Right atrium auricular region (tissue), 2 donors: ENCODE data around the gene WDR13. TPM values are rescaled to one million over a fixed set of nuclear protein-coding genes. Genes with fewer than 3 reads are reported as not detected.

ENCODE experiments used
- DNase-seq: peaks from one replicate; pipeline ENCODE4 v3.0.0-alpha.2; 2019; ENCODE audit warnings: low spot score
- H3K27ac ChIP-seq, 2 donors: fragments of 200-600 bp; sonication (generic); 1 replicate in 1 of 2; 2 replicates in 1 of 2; pipeline ENCODE4 v1.5.1; 2016 to 2019
- H3K27me3 ChIP-seq, 2 donors: fragments of 200-600 bp; sonication (generic); one replicate each; pipeline versions ENCODE4 v1.5.1 to v1.6.0; 2017 to 2019
- H3K36me3 ChIP-seq: fragments of 200-600 bp; sonication (generic); one replicate; pipeline ENCODE4 v1.5.1; 2016
- H3K4me1 ChIP-seq, 2 donors: fragments of 200-600 bp; sonication (generic); one replicate each; pipeline versions ENCODE4 v1.5.1 to v1.6.0; 2017 to 2019
- H3K4me3 ChIP-seq, 2 donors: fragments of 200-600 bp; sonication (generic); 1 replicate in 1 of 2; 2 replicates in 1 of 2; pipeline ENCODE4 v1.5.1; 2017 to 2019; ENCODE audit warnings: mild to moderate bottlenecking in 1 of 2, moderate library complexity in 1 of 2
- H3K9me3 ChIP-seq, 2 donors: fragments of 200-600 bp; sonication (generic); one replicate each; pipeline ENCODE4 v1.5.1; 2019
- CTCF ChIP-seq, 2 donors: fragments of 200-600 bp; sonication (generic); IDR thresholded peaks; one replicate each; pipeline ENCODE4 v1.5.1; 2019; ENCODE audit warnings: antibody characterized with exemption in 2 of 2
- total RNA-seq, 2 donors: library from RNA; depleted of rRNA; stranded (reverse); fragments of >200 nt; gene quantifications; one replicate each; pipeline ENCODE4 v1.1.0, GENCODE V29; 2016

Gene WDR13
- total RNA-seq, 2 donors from 2014 or later: 208 to 214 TPM

GRCh38 chrX:48626401-48627298 is 29.4 kb downstream of the WDR13 start:
- Histone ChIP-seq H3K4me3 (no peak overlapping the region), H3K9me3 (no peaks in the 10 kb centered on the region), H3K27ac (no peak overlapping the region), H3K36me3 (no peaks in the 10 kb centered on the region), H3K4me1 (peaks cover 0 to 2% of the 10 kb centered on the region in 2 donors), H3K27me3 (no peaks in the 10 kb centered on the region)
- TF ChIP-seq CTCF (IDR thresholded peaks at IDR 0.05): no peak
- DNase-seq: no peak

- Histone ChIP-seq H3K36me3 (no peaks in the 10 kb centered on the region), H3K27ac (no peak overlapping the region), H3K4me3 (no peak overlapping the region), H3K4me1 (peaks cover 0 to 4% of the 10 kb centered on the region in 2 donors), H3K27me3 (no peaks in the 10 kb centered on the region), H3K9me3 (no peaks in the 10 kb centered on the region)
- DNase-seq: peak; percentile 62
- peak in 1 of 2 donors; percentile 53 for TF ChIP-seq CTCF (IDR thresholded peaks at IDR 0.05)
These were observed 34.2 kb downstream of the WDR13 start for GRCh38 chrX:48631376-48632090.

- H3K27me3 ChIP-seq: no peaks in the 10 kb centered on the region
- no peaks in the 10 kb centered on the region for H3K9me3 ChIP-seq
- peaks cover 0 to 4% of the 10 kb centered on the region in 2 donors for H3K4me1 ChIP-seq
- TF ChIP-seq CTCF (IDR thresholded peaks at IDR 0.05): no peak
- no peak overlapping the region for H3K4me3 ChIP-seq
- no peak for DNase-seq
- H3K36me3 ChIP-seq: no peaks in the 10 kb centered on the region
- no peak overlapping the region for H3K27ac ChIP-seq
These were observed 34.9 kb downstream of the WDR13 start for GRCh38 chrX:48632207-48632606.

GRCh38 chrX:48636301-48636700 is 39.0 kb downstream of the WDR13 start:
- Histone ChIP-seq H3K36me3 (no peaks in the 10 kb centered on the region), H3K4me1 (peaks cover 0 to 4% of the 10 kb centered on the region in 2 donors), H3K9me3 (no peaks in the 10 kb centered on the region), H3K4me3 (no peak overlapping the region), H3K27ac (no peak overlapping the region), H3K27me3 (no peaks in the 10 kb centered on the region)
- DNase-seq: no peak
- no peak for TF ChIP-seq CTCF (IDR thresholded peaks at IDR 0.05)

- H3K27ac ChIP-seq: no peak overlapping the region
- H3K4me3 ChIP-seq: no peak overlapping the region
- no peak for DNase-seq
- no peaks in the 10 kb centered on the region for H3K36me3 ChIP-seq
- H3K27me3 ChIP-seq: no peaks in the 10 kb centered on the region
- H3K9me3 ChIP-seq: no peaks in the 10 kb centered on the region
- no peak for TF ChIP-seq CTCF (IDR thresholded peaks at IDR 0.05)
- peaks cover 0 to under 1% of the 10 kb centered on the region in 2 donors for H3K4me1 ChIP-seq
These were observed 39.5 kb downstream of the WDR13 start for GRCh38 chrX:48636776-48637175.
